Tibial nerve (tissue), 4 donors: Measurements from ENCODE around the gene TMEFF1. TPM values are rescaled to one million over a fixed set of nuclear protein-coding genes. Genes with fewer than 3 reads are reported as not detected.

Experiments used
- DNase-seq, 2 donors: peaks; one replicate each; pipeline ENCODE4 v3.0.0-alpha.2; 2019; ENCODE audit warnings: low spot score in 2 of 2
- H3K27ac ChIP-seq, 4 donors: fragments of 200-600 bp; sonication (generic) in 3 of 4; one replicate each; pipeline ENCODE4 v1.5.1; 2017 to 2019; ENCODE audit warnings: mild to moderate bottlenecking in 1 of 4
- H3K27me3 ChIP-seq, 2 donors: fragments of 200-600 bp; sonication (generic) in 1 of 2; one replicate each; pipeline versions ENCODE4 v1.5.1 to v1.6.0; 2017 to 2019
- H3K36me3 ChIP-seq, 3 donors: fragments of 200-600 bp; sonication (generic); one replicate each; pipeline ENCODE4 v1.5.1; 2018 to 2019
- H3K4me1 ChIP-seq, 4 donors: fragments of 200-600 bp; sonication (generic) in 3 of 4; one replicate each; pipeline ENCODE4 v1.5.1; 2017 to 2019
- H3K4me3 ChIP-seq, 4 donors: fragments of 200-600 bp; sonication (generic) in 3 of 4; one replicate each; pipeline ENCODE4 v1.5.1; 2017 to 2019; ENCODE audit warnings: mild to moderate bottlenecking in 1 of 4, moderate library complexity in 1 of 4
- H3K9me3 ChIP-seq, 4 donors: fragments of 200-600 bp; sonication (generic) in 3 of 4; one replicate each; pipeline ENCODE4 v1.5.1; 2017 to 2019
- EP300 ChIP-seq, 2 donors: sonication (generic); formaldehyde crosslinking; IDR thresholded peaks; one replicate each; pipeline ENCODE4 v1.6.1; 2017; ENCODE audit warnings: antibody characterized with exemption in 2 of 2, mild to moderate bottlenecking in 1 of 2
- POLR2A ChIP-seq, 2 donors: fragments of 450-650 bp; IDR thresholded peaks; one replicate each; pipeline ENCODE4 v1.6.1; 2017; ENCODE audit warnings: antibody characterized with exemption in 2 of 2, mild to moderate bottlenecking in 2 of 2, moderate library complexity in 2 of 2
- WGBS, 2 donors: methylation state at CpG; one replicate each; pipeline ENCODE4 v1.1.5; 2018; 5-methylcytosine and 5-hydroxymethylcytosine counted together
- total RNA-seq, 4 donors: library from RNA; depleted of rRNA; stranded (reverse); fragments of >200 nt; gene quantifications; one replicate each; pipeline ENCODE4 v1.1.0, GENCODE V29; 2016
- TF ChIP-seq, protein P1 (sequence below), 5 experiments: fragments of 200-600 bp in 3 of 5; fragments of 450-650 bp in 2 of 5; sonication (generic) in 3 of 5; IDR thresholded peaks; one replicate each; pipeline ENCODE4 v1.5.1; 2016 to 2019; ENCODE audit warnings: antibody characterized with exemption in 5 of 5, mild to moderate bottlenecking in 3 of 5, moderate library complexity in 2 of 5

The TMEFF1 gene
- total RNA-seq, 4 donors from 2014 or later, result 0.42 to 1.6 TPM; not detected in 2

DNA sequence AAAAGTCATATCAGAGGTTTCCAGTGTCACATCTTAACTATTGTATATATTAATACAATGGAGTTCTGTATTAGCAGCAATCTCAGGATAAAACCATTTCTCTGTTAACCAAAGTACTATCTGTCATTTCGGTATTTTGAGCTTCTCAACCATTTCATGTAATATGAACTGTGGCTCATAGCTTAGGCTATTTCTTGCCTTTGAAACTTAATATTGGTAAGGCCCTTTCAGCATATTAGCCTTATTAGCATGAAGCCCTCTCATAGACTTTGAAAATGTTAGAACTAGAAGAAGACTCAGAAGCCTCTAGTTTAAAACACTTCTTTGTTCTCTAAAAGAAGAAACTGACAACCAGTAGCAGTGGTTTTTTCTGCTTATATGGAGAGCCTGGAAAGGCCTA is 105.7 kb downstream of the TMEFF1 start:
- 67 to 76% methylated on average over 1 of the region's 1 CpG for WGBS, 2 donors
- no peak for DNase-seq
- H3K27me3 ChIP-seq, result no peaks in the 10 kb centered on the region
- no peaks in the 10 kb centered on the region for H3K9me3 ChIP-seq
- H3K4me1 ChIP-seq, result no peaks in the 10 kb centered on the region
- no peak for TF ChIP-seq EP300 (IDR thresholded peaks at IDR 0.05)
- TF ChIP-seq, protein P1, sequence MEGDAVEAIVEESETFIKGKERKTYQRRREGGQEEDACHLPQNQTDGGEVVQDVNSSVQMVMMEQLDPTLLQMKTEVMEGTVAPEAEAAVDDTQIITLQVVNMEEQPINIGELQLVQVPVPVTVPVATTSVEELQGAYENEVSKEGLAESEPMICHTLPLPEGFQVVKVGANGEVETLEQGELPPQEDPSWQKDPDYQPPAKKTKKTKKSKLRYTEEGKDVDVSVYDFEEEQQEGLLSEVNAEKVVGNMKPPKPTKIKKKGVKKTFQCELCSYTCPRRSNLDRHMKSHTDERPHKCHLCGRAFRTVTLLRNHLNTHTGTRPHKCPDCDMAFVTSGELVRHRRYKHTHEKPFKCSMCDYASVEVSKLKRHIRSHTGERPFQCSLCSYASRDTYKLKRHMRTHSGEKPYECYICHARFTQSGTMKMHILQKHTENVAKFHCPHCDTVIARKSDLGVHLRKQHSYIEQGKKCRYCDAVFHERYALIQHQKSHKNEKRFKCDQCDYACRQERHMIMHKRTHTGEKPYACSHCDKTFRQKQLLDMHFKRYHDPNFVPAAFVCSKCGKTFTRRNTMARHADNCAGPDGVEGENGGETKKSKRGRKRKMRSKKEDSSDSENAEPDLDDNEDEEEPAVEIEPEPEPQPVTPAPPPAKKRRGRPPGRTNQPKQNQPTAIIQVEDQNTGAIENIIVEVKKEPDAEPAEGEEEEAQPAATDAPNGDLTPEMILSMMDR (IDR thresholded peaks at IDR 0.05), result no peak
- TF ChIP-seq POLR2A (IDR thresholded peaks at IDR 0.05), result no peak
- no peaks in the 10 kb centered on the region for H3K36me3 ChIP-seq
- no peak overlapping the region for H3K27ac ChIP-seq
- H3K4me3 ChIP-seq, result no peak overlapping the region

DNA sequence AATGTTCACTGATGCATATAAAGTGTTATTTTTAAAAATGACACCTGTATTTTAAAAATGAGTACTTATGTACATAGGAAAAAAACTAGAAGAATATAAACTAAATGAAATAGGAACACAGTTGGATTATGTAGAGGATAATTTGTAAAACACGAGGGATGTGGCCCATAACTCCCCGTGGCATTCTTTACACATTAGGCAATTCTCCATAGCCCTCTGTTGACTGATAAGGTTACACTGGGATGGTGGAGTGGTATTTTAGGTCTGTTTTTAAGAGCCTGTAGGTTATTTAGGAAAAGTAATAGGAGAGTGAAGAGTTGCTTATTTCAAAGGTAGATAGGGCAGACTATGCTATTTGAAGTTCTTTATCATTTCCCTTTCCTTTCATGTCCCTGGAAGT is 106.7 kb downstream of the TMEFF1 start:
- Histone ChIP-seq H3K4me3 (no peak overlapping the region), H3K9me3 (no peaks in the 10 kb centered on the region), H3K27me3 (no peaks in the 10 kb centered on the region), H3K36me3 (no peaks in the 10 kb centered on the region), H3K27ac (no peak overlapping the region), H3K4me1 (no peaks in the 10 kb centered on the region)
- 67 to 81% methylated on average over 2 of the region's 2 CpGs for WGBS, 2 donors
- TF ChIP-seq, protein P1 (IDR thresholded peaks at IDR 0.05), result no peak
- TF ChIP-seq EP300 (IDR thresholded peaks at IDR 0.05), result no peak
- no peak for TF ChIP-seq POLR2A (IDR thresholded peaks at IDR 0.05)
- DNase-seq, result no peak

DNA sequence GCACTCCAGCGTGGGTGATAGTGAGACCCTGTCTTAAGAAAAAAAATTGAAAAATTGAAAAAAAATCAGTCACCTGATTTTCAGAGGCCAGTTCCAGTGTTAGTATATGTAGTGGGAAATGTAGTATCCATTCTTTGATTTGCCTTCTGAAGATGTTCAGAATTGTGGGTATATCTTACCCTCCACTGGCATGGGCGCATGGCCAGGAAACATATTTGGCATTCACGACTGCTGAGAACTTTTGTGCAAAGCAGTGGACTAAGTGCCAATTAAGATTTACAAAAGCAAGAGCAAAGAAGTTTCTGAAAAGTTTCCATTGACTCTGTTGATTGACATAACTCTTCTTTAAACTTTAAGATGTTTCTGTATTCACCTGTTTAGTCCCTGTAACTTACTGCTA is 107.3 kb downstream of the TMEFF1 start:
- Histone ChIP-seq H3K4me1 (no peaks in the 10 kb centered on the region), H3K4me3 (no peak overlapping the region), H3K9me3 (no peaks in the 10 kb centered on the region), H3K27ac (no peak overlapping the region), H3K36me3 (no peaks in the 10 kb centered on the region), H3K27me3 (no peaks in the 10 kb centered on the region)
- TF ChIP-seq, protein P1 (IDR thresholded peaks at IDR 0.05), result no peak
- TF ChIP-seq EP300 (IDR thresholded peaks at IDR 0.05), result no peak
- TF ChIP-seq POLR2A (IDR thresholded peaks at IDR 0.05), result no peak
- WGBS, 2 donors, result 72 to 74% methylated on average over 3 of the region's 3 CpGs
- DNase-seq, result no peak

DNA sequence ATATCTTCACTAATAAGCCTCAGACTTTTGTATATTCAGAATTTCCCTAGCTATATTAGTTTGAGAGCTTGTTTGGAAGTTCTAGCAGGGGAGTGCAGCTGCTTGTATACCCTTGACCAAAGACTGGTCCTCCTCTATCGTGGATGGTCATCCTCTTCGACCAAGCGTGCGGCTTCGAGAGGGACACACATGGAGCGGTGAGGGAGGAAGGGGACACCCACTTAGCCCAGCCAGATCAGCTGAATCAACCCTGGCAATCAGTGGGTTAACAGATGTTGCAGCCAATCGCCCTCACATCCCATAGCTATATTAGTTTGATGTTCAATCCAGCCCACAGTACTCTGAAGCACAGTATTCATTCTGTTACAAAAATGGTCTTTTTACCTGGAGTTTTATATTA is 108.1 kb downstream of the TMEFF1 start:
- Histone ChIP-seq H3K4me1 (no peaks in the 10 kb centered on the region), H3K27me3 (no peaks in the 10 kb centered on the region), H3K9me3 (no peaks in the 10 kb centered on the region), H3K36me3 (peaks cover 0 to 6% (median 0%) of the 10 kb centered on the region in 3 donors), H3K4me3 (no peak overlapping the region), H3K27ac (no peak overlapping the region)
- WGBS, 2 donors, result 91 to 92% methylated on average over 7 of the region's 7 CpGs
- no peak for TF ChIP-seq POLR2A (IDR thresholded peaks at IDR 0.05)
- TF ChIP-seq, protein P1 (IDR thresholded peaks at IDR 0.05), result no peak
- TF ChIP-seq EP300 (IDR thresholded peaks at IDR 0.05), result no peak
- no peak for DNase-seq

DNA sequence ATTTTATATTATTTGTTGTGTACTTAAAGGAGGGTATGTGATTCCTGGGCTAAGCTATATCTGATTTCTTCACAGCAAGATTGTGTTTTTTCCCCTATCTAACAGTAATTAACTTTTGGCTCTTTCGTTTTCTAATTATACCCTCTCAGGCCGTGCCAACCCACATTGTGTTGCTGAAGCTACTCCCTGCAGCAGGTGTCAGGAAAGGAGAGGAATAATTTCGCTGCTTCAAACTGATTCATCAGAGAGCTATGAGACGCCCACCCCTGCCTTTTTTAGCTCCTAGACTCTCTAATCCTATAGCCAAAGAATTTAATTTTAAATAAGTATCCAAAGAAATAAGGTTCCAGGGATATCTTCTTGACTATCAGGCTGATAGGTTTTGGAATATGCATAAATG is 108.7 kb downstream of the TMEFF1 start:
- Histone ChIP-seq H3K27me3 (no peaks in the 10 kb centered on the region), H3K4me1 (no peaks in the 10 kb centered on the region), H3K27ac (no peak overlapping the region), H3K36me3 (peaks cover 0 to 11% (median 0%) of the 10 kb centered on the region in 3 donors), H3K9me3 (no peaks in the 10 kb centered on the region), H3K4me3 (no peak overlapping the region)
- WGBS, 2 donors, result 79 to 83% methylated on average over 4 of the region's 4 CpGs
- DNase-seq, result no peak
- TF ChIP-seq POLR2A (IDR thresholded peaks at IDR 0.05), result no peak
- TF ChIP-seq EP300 (IDR thresholded peaks at IDR 0.05), result no peak
- TF ChIP-seq, protein P1 (IDR thresholded peaks at IDR 0.05), result no peak
